ENCODE data around the gene RERE. TPM values are rescaled to one million over a fixed set of nuclear protein-coding genes. Genes with fewer than 3 reads are reported as not detected.

RERE gene
- polyA plus RNA-seq, 2 donors, result 14.0 to 24.4 TPM

- H3K36me3 ChIP-seq (ENCODE audit: control insufficient read depth in 2 of 2, insufficient read depth in 2 of 2, low read length in 1 of 2), result peaks cover 31 to 64% of the 10 kb centered on the region in 2 donors
- H3K4me1 ChIP-seq (ENCODE audit: control insufficient read depth in 2 of 2, insufficient read depth in 2 of 2, low read length in 1 of 2), result peaks cover 17 to 18% of the 10 kb centered on the region in 2 donors
- H3K27me3 ChIP-seq (ENCODE audit: control insufficient read depth in 1 of 2, insufficient read depth in 2 of 2, low read length in 2 of 2), result no peaks in the 10 kb centered on the region
- peak overlapping the region in 1 of 2 donors; percentile 78 for H3K27ac ChIP-seq (ENCODE audit: low read depth in 2 of 2, low read length in 1 of 2)
- H3K4me3 ChIP-seq (ENCODE audit: low read depth in 1 of 2, low read length in 2 of 2), result no peak overlapping the region
- H3K9me3 ChIP-seq (ENCODE audit: control insufficient read depth in 2 of 2, insufficient read depth in 1 of 2, low read depth in 1 of 2, low read length in 1 of 2), result no peaks in the 10 kb centered on the region
- WGBS, 2 donors, result 84 to 86% methylated on average over 13 of the region's 13 CpGs
Observed at GRCh38 chr1:8362701-8363101, 454.7 kb downstream of the RERE start.

GRCh38 chr1:8361198-8361849, 456.1 kb downstream of the RERE start:
- Histone ChIP-seq H3K4me1 (ENCODE audit: control insufficient read depth in 2 of 2, insufficient read depth in 2 of 2, low read length in 1 of 2) (peaks cover 13 to 17% of the 10 kb centered on the region in 2 donors), H3K27ac (ENCODE audit: low read depth in 2 of 2, low read length in 1 of 2) (no peak overlapping the region), H3K9me3 (ENCODE audit: control insufficient read depth in 2 of 2, insufficient read depth in 1 of 2, low read depth in 1 of 2, low read length in 1 of 2) (no peaks in the 10 kb centered on the region), H3K36me3 (ENCODE audit: control insufficient read depth in 2 of 2, insufficient read depth in 2 of 2, low read length in 1 of 2) (peaks cover 43 to 73% of the 10 kb centered on the region in 2 donors), H3K27me3 (ENCODE audit: control insufficient read depth in 1 of 2, insufficient read depth in 2 of 2, low read length in 2 of 2) (no peaks in the 10 kb centered on the region), H3K4me3 (ENCODE audit: low read depth in 1 of 2, low read length in 2 of 2) (no peak overlapping the region)
- 85 to 89% methylated on average over 21 of the region's 21 CpGs for WGBS, 2 donors

GRCh38 chr1:8360493-8361197, 456.8 kb downstream of the RERE start:
- WGBS, 2 donors, result 87 to 89% methylated on average over 23 to 26 of the region's 26 CpGs
- H3K27ac ChIP-seq (ENCODE audit: low read depth in 2 of 2, low read length in 1 of 2), result no peak overlapping the region

GRCh38 chr1:8359617-8360481, 457.6 kb downstream of the RERE start:
- Histone ChIP-seq H3K9me3 (ENCODE audit: control insufficient read depth in 2 of 2, insufficient read depth in 1 of 2, low read depth in 1 of 2, low read length in 1 of 2) (no peaks in the 10 kb centered on the region), H3K4me3 (ENCODE audit: low read depth in 1 of 2, low read length in 2 of 2) (no peak overlapping the region), H3K27ac (ENCODE audit: low read depth in 2 of 2, low read length in 1 of 2) (no peak overlapping the region), H3K27me3 (ENCODE audit: control insufficient read depth in 1 of 2, insufficient read depth in 2 of 2, low read length in 2 of 2) (no peaks in the 10 kb centered on the region), H3K4me1 (ENCODE audit: control insufficient read depth in 2 of 2, insufficient read depth in 2 of 2, low read length in 1 of 2) (peaks cover 13 to 14% of the 10 kb centered on the region in 2 donors), H3K36me3 (ENCODE audit: control insufficient read depth in 2 of 2, insufficient read depth in 2 of 2, low read length in 1 of 2) (peaks cover 47 to 77% of the 10 kb centered on the region in 2 donors)
- WGBS, 2 donors, result 91 to 92% methylated on average over 38 to 44 of the region's 44 CpGs

More at GRCh38 chr1:8360493-8361197, 456.8 kb downstream of the RERE start:
- Histone ChIP-seq H3K4me1 (ENCODE audit: control insufficient read depth in 2 of 2, insufficient read depth in 2 of 2, low read length in 1 of 2) (peaks cover 13 to 17% of the 10 kb centered on the region in 2 donors), H3K9me3 (ENCODE audit: control insufficient read depth in 2 of 2, insufficient read depth in 1 of 2, low read depth in 1 of 2, low read length in 1 of 2) (no peaks in the 10 kb centered on the region), H3K4me3 (ENCODE audit: low read depth in 1 of 2, low read length in 2 of 2) (no peak overlapping the region), H3K36me3 (ENCODE audit: control insufficient read depth in 2 of 2, insufficient read depth in 2 of 2, low read length in 1 of 2) (peaks cover 43 to 73% of the 10 kb centered on the region in 2 donors), H3K27me3 (ENCODE audit: control insufficient read depth in 1 of 2, insufficient read depth in 2 of 2, low read length in 2 of 2) (no peaks in the 10 kb centered on the region)

- no peaks in the 10 kb centered on the region for H3K9me3 ChIP-seq (ENCODE audit: control insufficient read depth in 2 of 2, insufficient read depth in 1 of 2, low read depth in 1 of 2, low read length in 1 of 2)
- no peak overlapping the region for H3K27ac ChIP-seq (ENCODE audit: low read depth in 2 of 2, low read length in 1 of 2)
- peaks cover 7 to 11% of the 10 kb centered on the region in 2 donors for H3K4me1 ChIP-seq (ENCODE audit: control insufficient read depth in 2 of 2, insufficient read depth in 2 of 2, low read length in 1 of 2)
- 90 to 92% methylated on average over 26 of the region's 26 CpGs for WGBS, 2 donors
- H3K4me3 ChIP-seq (ENCODE audit: low read depth in 1 of 2, low read length in 2 of 2), result no peak overlapping the region
- no peaks in the 10 kb centered on the region for H3K27me3 ChIP-seq (ENCODE audit: control insufficient read depth in 1 of 2, insufficient read depth in 2 of 2, low read length in 2 of 2)
- H3K36me3 ChIP-seq (ENCODE audit: control insufficient read depth in 2 of 2, insufficient read depth in 2 of 2, low read length in 1 of 2), result peaks cover 47 to 75% of the 10 kb centered on the region in 2 donors
Observed at GRCh38 chr1:8358897-8359616, 458.4 kb downstream of the RERE start.

GRCh38 chr1:8358241-8358896, 459.1 kb downstream of the RERE start:
- Histone ChIP-seq H3K4me3 (ENCODE audit: low read depth in 1 of 2, low read length in 2 of 2) (no peak overlapping the region), H3K27ac (ENCODE audit: low read depth in 2 of 2, low read length in 1 of 2) (no peak overlapping the region), H3K4me1 (ENCODE audit: control insufficient read depth in 2 of 2, insufficient read depth in 2 of 2, low read length in 1 of 2) (peaks cover 4 to 7% of the 10 kb centered on the region in 2 donors), H3K36me3 (ENCODE audit: control insufficient read depth in 2 of 2, insufficient read depth in 2 of 2, low read length in 1 of 2) (peaks cover 50 to 75% of the 10 kb centered on the region in 2 donors), H3K9me3 (ENCODE audit: control insufficient read depth in 2 of 2, insufficient read depth in 1 of 2, low read depth in 1 of 2, low read length in 1 of 2) (no peaks in the 10 kb centered on the region), H3K27me3 (ENCODE audit: control insufficient read depth in 1 of 2, insufficient read depth in 2 of 2, low read length in 2 of 2) (no peaks in the 10 kb centered on the region)
- 94% methylated on average over 46 of the region's 46 CpGs for WGBS, 2 donors

- H3K27ac ChIP-seq (ENCODE audit: low read depth in 2 of 2, low read length in 1 of 2), result peak overlapping the region in 1 of 2 donors; percentile 22
- H3K9me3 ChIP-seq (ENCODE audit: control insufficient read depth in 2 of 2, insufficient read depth in 1 of 2, low read depth in 1 of 2, low read length in 1 of 2), result no peaks in the 10 kb centered on the region
- no peak overlapping the region for H3K4me3 ChIP-seq (ENCODE audit: low read depth in 1 of 2, low read length in 2 of 2)
- peaks cover 48 to 73% of the 10 kb centered on the region in 2 donors for H3K36me3 ChIP-seq (ENCODE audit: control insufficient read depth in 2 of 2, insufficient read depth in 2 of 2, low read length in 1 of 2)
- peaks cover under 1 to 4% of the 10 kb centered on the region in 2 donors for H3K4me1 ChIP-seq (ENCODE audit: control insufficient read depth in 2 of 2, insufficient read depth in 2 of 2, low read length in 1 of 2)
- H3K27me3 ChIP-seq (ENCODE audit: control insufficient read depth in 1 of 2, insufficient read depth in 2 of 2, low read length in 2 of 2), result no peaks in the 10 kb centered on the region
- 73 to 75% methylated on average over 14 of the region's 14 CpGs for WGBS, 2 donors
Observed at GRCh38 chr1:8357329-8358101, 459.9 kb downstream of the RERE start.
